CD8-positive, alpha-beta memory T cell (primary cell): ENCODE data around the gene IFITM5. TPM values are rescaled to one million over a fixed set of nuclear protein-coding genes. Genes with fewer than 3 reads are reported as not detected.
A peak's percentile ranks its signal among the peaks of the same experiment; 100 is the strongest.
"Not testable (repeated sequence)": the region's sequence is repeated elsewhere in the genome, so short reads cannot be mapped to it uniquely, and the experiment has no call there.

Source experiments
- CTCF ChIA-PET: fragments of 350-600 bp; sonication (Branson Sonifier 250); formaldehyde crosslinking; loops from one replicate; lab custom pipeline; 2021; ENCODE audit warnings: antibody characterized with exemption; lab: Charles Lee
- POLR2A ChIA-PET: fragments of 350-600 bp; sonication (Branson Sonifier 250); formaldehyde crosslinking; loops from one replicate; lab custom pipeline; 2021; ENCODE audit warnings: antibody characterized with exemption; lab: Charles Lee
- DNase-seq, 5 donors: peaks; one replicate each; pipeline versions ENCODE4 v3.0.0 to v3.0.0-alpha.2; 2020 to 2022; ENCODE audit warnings: mixed read lengths in 1 of 5
- H3K27ac ChIP-seq: one replicate; pipeline ENCODE4 v1.7.0; 2013; ENCODE audit warnings: low read depth, mild to moderate bottlenecking, low read length, moderate library complexity
- H3K27me3 ChIP-seq: 2 replicates; pipeline ENCODE4 v1.7.0; 2013; ENCODE audit warnings: low read length, mild to moderate bottlenecking; ENCODE audit not compliant: insufficient read depth, poor library complexity, severe bottlenecking
- H3K36me3 ChIP-seq: 2 replicates; pipeline ENCODE4 v1.7.0; 2013; ENCODE audit warnings: mild to moderate bottlenecking, low read length, moderate library complexity; ENCODE audit not compliant: insufficient read depth
- H3K4me1 ChIP-seq: 2 replicates; pipeline ENCODE4 v1.7.0; 2013; ENCODE audit warnings: mild to moderate bottlenecking, low read length, moderate library complexity; ENCODE audit not compliant: insufficient read depth
- H3K4me3 ChIP-seq: 2 replicates; pipeline ENCODE4 v1.7.0; 2013; ENCODE audit warnings: mild to moderate bottlenecking, low read length
- H3K9me3 ChIP-seq: 2 replicates; pipeline ENCODE4 v1.7.0; 2013; ENCODE audit warnings: mild to moderate bottlenecking, low read length
- H3K27ac Mint-ChIP-seq, 8 donors: one replicate each; pipeline ENCODE4 v1.8.0; 2020 to 2021; ENCODE audit warnings: mixed read lengths in 8 of 8, mild to moderate bottlenecking in 6 of 8, inconsistent platforms in 3 of 8, moderate library complexity in 3 of 8
- H3K27me3 Mint-ChIP-seq, 2 donors: one replicate each; pipeline ENCODE4 v1.8.0; 2020 to 2021; ENCODE audit warnings: mixed read lengths in 2 of 2, mild to moderate bottlenecking in 1 of 2, moderate library complexity in 1 of 2
- H3K36me3 Mint-ChIP-seq, 3 donors: one replicate each; pipeline ENCODE4 v1.8.0; 2020 to 2021; ENCODE audit warnings: mixed read lengths in 3 of 3, inconsistent platforms in 1 of 3, mild to moderate bottlenecking in 1 of 3
- H3K4me1 Mint-ChIP-seq, 3 donors: one replicate each; pipeline ENCODE4 v1.8.0; 2020 to 2021; ENCODE audit warnings: mixed read lengths in 3 of 3, inconsistent platforms in 1 of 3, mild to moderate bottlenecking in 1 of 3
- H3K4me3 Mint-ChIP-seq, 7 donors: one replicate each; pipeline ENCODE4 v1.8.0; 2020 to 2021; ENCODE audit warnings: mixed read lengths in 7 of 7, mild to moderate bottlenecking in 6 of 7, moderate library complexity in 4 of 7, inconsistent platforms in 2 of 7
- H3K9me3 Mint-ChIP-seq, 5 donors: one replicate each; pipeline ENCODE4 v1.8.0; 2020 to 2022; ENCODE audit warnings: mixed read lengths in 5 of 5, mild to moderate bottlenecking in 3 of 5, moderate library complexity in 2 of 5, inconsistent platforms in 1 of 5
- polyA plus RNA-seq: library from polyadenylated mRNA; unstranded; fragments of 300-500 nt; fragmentation: Illumina TruSeq; gene quantifications from one replicate; pipeline ENCODE4 v1.2.3, GENCODE V29; 2021
- total RNA-seq, 2 experiments: library from RNA; stranded (reverse); gene quantifications; one replicate each; pipeline ENCODE4 v1.2.3, GENCODE V29; 2021

IFITM5 gene
- total and polyA plus RNA-seq, 3 experiments from 2014 or later, result not detected

GRCh38 chr11:314554-314875 lies 15.2 kb upstream of the IFITM5 start:
- H3K27me3 Mint-ChIP-seq, H3K36me3 ChIP-seq, H3K9me3 ChIP-seq, H3K9me3 Mint-ChIP-seq, DNase-seq, H3K27me3 ChIP-seq: not testable (repeated sequence)
- CTCF ChIA-PET, result interaction anchor here (1.5 to 3.5 kb wide), 3 partner anchors 9 to 27 kb away, joined by 3 to 34 read pairs (median 4); partner anchors contain the start of gene IFITM2
- peak overlapping the region; percentile 94 to 100 (median 97) for H3K27ac Mint-ChIP-seq
- peaks cover 39% of the 10 kb centered on the region for H3K4me1 ChIP-seq
- H3K4me3 ChIP-seq, result peak overlapping the region; percentile 98
- POLR2A ChIA-PET, result interaction anchor here (0.7 kb wide), 1 partner anchor 49 kb away, joined by 3 read pairs; no protein-coding TSS in a partner anchor
- peak overlapping the region; percentile 95 to 98 (median 96) for H3K4me3 Mint-ChIP-seq
- H3K36me3 Mint-ChIP-seq, result peaks cover 7 to 27% (median 13%) of the 10 kb centered on the region in 3 donors
- peak overlapping the region; percentile 88 for H3K27ac ChIP-seq
- peaks cover 45 to 53% (median 47%) of the 10 kb centered on the region in 3 donors for H3K4me1 Mint-ChIP-seq

DNA sequence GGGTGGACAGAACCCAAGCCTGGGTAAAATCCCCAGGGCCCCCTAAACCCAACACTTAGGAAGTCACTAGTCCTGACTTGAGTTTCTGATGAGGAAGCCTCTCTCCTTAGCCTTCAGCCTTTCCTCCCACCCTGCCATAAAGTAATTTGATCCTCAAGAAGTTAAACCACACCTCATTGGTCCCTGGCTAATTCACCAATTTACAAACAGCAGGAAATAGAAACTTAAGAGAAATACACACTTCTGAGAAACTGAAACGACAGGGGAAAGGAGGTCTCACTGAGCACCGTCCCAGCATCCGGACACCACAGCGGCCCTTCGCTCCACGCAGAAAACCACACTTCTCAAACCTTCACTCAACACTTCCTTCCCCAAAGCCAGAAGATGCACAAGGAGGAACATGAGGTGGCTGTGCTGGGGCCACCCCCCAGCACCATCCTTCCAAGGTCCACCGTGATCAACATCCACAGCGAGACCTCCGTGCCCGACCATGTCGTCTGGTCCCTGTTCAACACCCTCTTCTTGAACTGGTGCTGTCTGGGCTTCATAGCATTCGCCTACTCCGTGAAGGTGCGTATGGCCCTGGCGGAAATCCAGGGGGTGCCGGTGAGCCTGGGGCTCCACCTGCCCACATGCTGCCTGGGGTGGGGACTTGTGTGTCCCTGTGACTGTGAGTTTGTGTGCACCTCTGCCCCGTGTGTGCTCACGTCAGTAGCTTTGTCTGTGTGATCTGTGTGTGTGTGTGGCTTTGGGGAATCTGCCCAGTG lies 14.6 kb upstream of the IFITM5 start, which contains the start of gene IFITM1:
Gene IFITM1 (plus strand): TSS at position 254 of the 767 bp plus-strand sequence. CDS start 131 bp downstream, at position 385.
- POLR2A ChIA-PET, result interaction anchor here (0.7 kb wide), 1 partner anchor 50 kb away, joined by 3 read pairs; no protein-coding TSS in a partner anchor
- Mint-ChIP-seq H3K4me3 (peak within 1 kb of the TSS; percentile 95 to 98 (median 96)), H3K9me3 (peaks cover 0 to 2% (median 0%) of the 10 kb centered on the region in 5 donors), H3K36me3 (peaks cover 7 to 30% (median 13%) of the 10 kb centered on the region in 3 donors), H3K27ac (peak within 1 kb of the TSS; percentile 94 to 100 (median 97)), H3K4me1 (peaks cover 49 to 56% (median 51%) of the 10 kb centered on the region in 3 donors), H3K27me3 (peaks cover 0 to 6% of the 10 kb centered on the region in 2 donors)
- H3K4me1 ChIP-seq, result peaks cover 42% of the 10 kb centered on the region
- H3K36me3 ChIP-seq, result peaks cover 8% of the 10 kb centered on the region
- no peaks in the 10 kb centered on the region for H3K27me3 ChIP-seq
- CTCF ChIA-PET, result no interaction called here
- H3K27ac ChIP-seq, result peak within 1 kb of the TSS; percentile 88
- peak; percentile 28 to 87 (median 73) for DNase-seq
- H3K9me3 ChIP-seq, result no peaks in the 10 kb centered on the region
- H3K4me3 ChIP-seq, result peak within 1 kb of the TSS; percentile 98

DNA sequence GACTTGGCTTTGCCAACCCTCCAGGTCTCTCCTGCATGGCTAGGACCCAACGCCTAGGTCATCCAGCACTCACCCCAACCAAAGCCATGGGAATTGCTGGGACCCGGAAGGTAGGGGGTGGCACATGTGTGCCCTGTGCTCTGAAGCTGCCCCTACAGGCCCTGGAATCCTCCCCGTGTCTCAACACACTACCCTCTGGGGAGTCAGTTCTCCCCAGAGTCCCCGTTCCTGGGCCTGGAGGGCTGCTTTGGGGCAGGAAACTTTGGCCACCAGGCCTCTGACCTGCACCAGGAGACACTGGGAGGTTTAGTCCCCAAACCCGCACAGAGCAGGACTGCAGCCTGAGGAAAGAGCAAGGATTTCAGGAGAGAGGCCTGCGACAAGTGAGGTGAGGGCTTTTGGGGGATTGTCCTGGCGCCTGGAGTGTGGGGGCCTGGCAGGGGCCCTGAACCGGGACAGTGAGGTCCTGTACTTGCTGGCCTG lies 14.0 kb upstream of the IFITM5 start:
- Mint-ChIP-seq H3K4me1 (peaks cover 55 to 62% (median 55%) of the 10 kb centered on the region in 3 donors), H3K4me3 (peak overlapping the region; percentile 95 to 98 (median 96)), H3K27me3 (peaks cover 0 to 6% of the 10 kb centered on the region in 2 donors), H3K9me3 (peaks cover 0 to 2% (median 0%) of the 10 kb centered on the region in 5 donors), H3K27ac (peak overlapping the region; percentile 94 to 100 (median 97)), H3K36me3 (peaks cover 7 to 31% (median 13%) of the 10 kb centered on the region in 3 donors)
- CTCF ChIA-PET, result interaction anchor here (1.2 kb wide), 1 partner anchor 16 kb away, joined by 5 read pairs; no protein-coding TSS in a partner anchor
- Histone ChIP-seq H3K27me3 (no peaks in the 10 kb centered on the region), H3K36me3 (peaks cover 8% of the 10 kb centered on the region), H3K4me1 (peaks cover 42% of the 10 kb centered on the region), H3K9me3 (no peaks in the 10 kb centered on the region), H3K4me3 (peak overlapping the region; percentile 98), H3K27ac (peak overlapping the region; percentile 88)
- peak in 1 of 5 donors; percentile 42 for DNase-seq
- POLR2A ChIA-PET, result interaction anchor here (0.7 to 1.5 kb wide), 2 partner anchors 45 to 102 kb away, joined by 4 to 5 read pairs; partner anchors contain the start of gene SIGIRR

- ChIA-PET POLR2A (interaction anchor here (0.5 to 1.8 kb wide), 11 partner anchors 14 to 104 kb away, joined by 3 to 10 read pairs (median 4); partner anchors contain the start of genes BET1L, PGGHG, RIC8A and SIGIRR), CTCF (interaction anchor here (0.6 to 1.7 kb wide), 8 partner anchors 18 to 138 kb away, joined by 3 to 6 read pairs (median 3); no protein-coding TSS in a partner anchor)
- peaks cover 5 to 32% (median 12%) of the 10 kb centered on the region in 3 donors for H3K36me3 Mint-ChIP-seq
- peaks cover 8% of the 10 kb centered on the region for H3K36me3 ChIP-seq
- H3K9me3 Mint-ChIP-seq, result peaks cover 0 to 2% (median 0%) of the 10 kb centered on the region in 5 donors
- H3K27me3 Mint-ChIP-seq, result peaks cover 0 to 6% of the 10 kb centered on the region in 2 donors
- DNase-seq, result peak in 1 of 5 donors; percentile 49
- peak overlapping the region; percentile 95 to 98 (median 96) for H3K4me3 Mint-ChIP-seq
- no peaks in the 10 kb centered on the region for H3K27me3 ChIP-seq
- H3K4me1 Mint-ChIP-seq, result peaks cover 56 to 64% (median 57%) of the 10 kb centered on the region in 3 donors
- peak overlapping the region; percentile 94 to 100 (median 98) for H3K27ac Mint-ChIP-seq
- H3K4me3 ChIP-seq, result peak overlapping the region; percentile 98
- peak overlapping the region; percentile 88 for H3K27ac ChIP-seq
- no peaks in the 10 kb centered on the region for H3K9me3 ChIP-seq
- H3K4me1 ChIP-seq, result peaks cover 46% of the 10 kb centered on the region
Observed at GRCh38 chr11:312092-312816, 12.9 kb upstream of the IFITM5 start.

DNA sequence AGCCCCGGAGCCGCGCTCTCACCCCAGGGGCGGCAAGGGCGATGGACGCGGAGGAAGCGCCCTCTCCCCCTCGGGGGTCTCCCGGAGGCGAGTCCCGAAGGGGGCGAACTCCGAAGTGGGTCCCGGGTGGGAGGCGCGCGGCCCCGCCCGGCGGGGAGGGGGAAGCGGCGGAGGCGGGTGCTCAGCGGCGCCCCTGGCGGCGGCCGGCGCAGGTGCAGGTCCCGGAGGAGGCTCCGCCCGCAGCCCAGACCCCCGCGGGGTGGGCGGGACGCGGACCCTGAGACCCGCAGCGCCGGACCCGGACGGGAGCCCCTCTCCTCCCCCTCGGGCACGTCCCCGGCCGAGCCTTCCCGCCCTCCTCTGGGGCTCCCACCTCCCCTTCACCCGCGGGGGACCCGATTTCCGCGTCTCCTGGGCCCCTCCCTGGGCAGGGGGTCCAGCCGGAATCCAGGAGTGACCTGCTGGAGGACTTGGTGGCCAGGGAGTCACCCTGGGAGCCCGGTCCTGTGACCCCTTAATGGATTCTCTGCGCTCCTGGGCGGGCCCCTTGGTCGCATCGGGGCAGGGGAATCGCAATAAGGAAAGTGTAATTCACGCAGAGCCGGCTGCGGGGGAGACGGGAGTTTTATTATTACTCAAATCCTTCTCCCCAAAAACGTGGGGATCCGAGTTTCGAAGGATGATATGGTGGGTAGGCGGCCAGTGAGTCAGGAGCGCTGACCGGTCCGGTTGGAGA lies 11.9 kb upstream of the IFITM5 start:
- H3K27me3 Mint-ChIP-seq, H3K36me3 ChIP-seq, DNase-seq, H3K9me3 Mint-ChIP-seq, H3K9me3 ChIP-seq, H3K27me3 ChIP-seq: not testable (repeated sequence)
- ChIA-PET POLR2A (interaction anchor here (1.5 to 1.8 kb wide), 3 partner anchors 23 to 96 kb away, joined by 3 to 7 read pairs (median 6); partner anchors contain the start of gene PGGHG), CTCF (interaction anchor here (0.8 to 1.7 kb wide), 3 partner anchors 30 to 60 kb away, joined by 3 to 6 read pairs (median 3); no protein-coding TSS in a partner anchor)
- H3K4me3 ChIP-seq, result peak overlapping the region; percentile 98
- peak overlapping the region; percentile 94 to 98 (median 96) for H3K4me3 Mint-ChIP-seq
- peak overlapping the region; percentile 94 to 100 (median 97) for H3K27ac Mint-ChIP-seq
- H3K36me3 Mint-ChIP-seq, result peaks cover 2 to 27% (median 5%) of the 10 kb centered on the region in 3 donors
- peaks cover 52 to 63% (median 53%) of the 10 kb centered on the region in 3 donors for H3K4me1 Mint-ChIP-seq
- peak overlapping the region; percentile 26 for H3K27ac ChIP-seq
- peaks cover 48% of the 10 kb centered on the region for H3K4me1 ChIP-seq

GRCh38 chr11:309979-310572 lies 10.8 kb upstream of the IFITM5 start:
- DNase-seq, H3K27me3 ChIP-seq, H3K36me3 ChIP-seq, H3K9me3 Mint-ChIP-seq, H3K9me3 ChIP-seq, H3K27me3 Mint-ChIP-seq: not testable (repeated sequence)
- peak overlapping the region; percentile 72 for H3K27ac ChIP-seq
- Mint-ChIP-seq H3K4me3 (peak overlapping the region; percentile 87 to 96 (median 91)), H3K4me1 (peaks cover 61 to 71% (median 64%) of the 10 kb centered on the region in 3 donors), H3K36me3 (peaks cover 2 to 24% (median 5%) of the 10 kb centered on the region in 3 donors), H3K27ac (peak overlapping the region; percentile 93 to 99 (median 95))
- CTCF ChIA-PET, result interaction anchor here (0.7 to 1.8 kb wide), 5 partner anchors 7 to 87 kb away, joined by 3 to 9 read pairs (median 3); no protein-coding TSS in a partner anchor
- POLR2A ChIA-PET, result interaction anchor here (0.7 to 1.6 kb wide), 3 partner anchors 7 to 45 kb away, joined by 3 to 4 read pairs (median 4); no protein-coding TSS in a partner anchor
- H3K4me3 ChIP-seq, result peak overlapping the region; percentile 94
- peaks cover 59% of the 10 kb centered on the region for H3K4me1 ChIP-seq
